Endothelial cell of umbilical vein (primary cell): Measurements from ENCODE around the gene ALDOA.

Experiments
- EZH2 ChIP-seq: IDR thresholded peaks from 2 replicates; pipeline ENCODE4 v1.6.1; 2012; ENCODE audit warnings: borderline replicate concordance, low read depth, mild to moderate bottlenecking, moderate library complexity, low read length, inconsistent platforms; ENCODE audit not compliant: severe bottlenecking
- GATA2 ChIP-seq: IDR thresholded peaks from 2 replicates; pipeline ENCODE4 v1.7.0; 2011; ENCODE audit warnings: low read depth, mild to moderate bottlenecking, moderate library complexity, mixed read lengths, low read length; ENCODE audit not compliant: insufficient read length, insufficient read depth
- JUN ChIP-seq: IDR thresholded peaks from 2 replicates; pipeline ENCODE4 v1.6.1; 2011; ENCODE audit warnings: borderline replicate concordance, low read depth; ENCODE audit not compliant: insufficient read length, insufficient read depth
- POLR2A ChIP-seq: IDR thresholded peaks from 2 replicates; pipeline ENCODE4 v1.6.1; 2012; ENCODE audit warnings: low read depth, mild to moderate bottlenecking, control low read depth, low read length
- POLR2AphosphoS5 ChIP-seq: IDR thresholded peaks from 2 replicates; pipeline ENCODE4 v1.6.1; 2012; ENCODE audit warnings: low read depth, mild to moderate bottlenecking, control low read depth, low read length, moderate library complexity; ENCODE audit not compliant: insufficient read depth
- TF ChIP-seq, protein P1 (sequence below), 2 donors: IDR thresholded peaks; 1 replicate in 1 of 2; 2 replicates in 1 of 2; pipeline ENCODE4 v1.5.1; 2011; ENCODE audit warnings: low read length in 2 of 2, mild to moderate bottlenecking in 2 of 2, moderate library complexity in 2 of 2, control low read depth in 1 of 2, inconsistent platforms in 1 of 2, low read depth in 1 of 2; ENCODE audit not compliant: insufficient read depth in 1 of 2; ENCODE audit errors: extremely low read depth in 1 of 2

DNA sequence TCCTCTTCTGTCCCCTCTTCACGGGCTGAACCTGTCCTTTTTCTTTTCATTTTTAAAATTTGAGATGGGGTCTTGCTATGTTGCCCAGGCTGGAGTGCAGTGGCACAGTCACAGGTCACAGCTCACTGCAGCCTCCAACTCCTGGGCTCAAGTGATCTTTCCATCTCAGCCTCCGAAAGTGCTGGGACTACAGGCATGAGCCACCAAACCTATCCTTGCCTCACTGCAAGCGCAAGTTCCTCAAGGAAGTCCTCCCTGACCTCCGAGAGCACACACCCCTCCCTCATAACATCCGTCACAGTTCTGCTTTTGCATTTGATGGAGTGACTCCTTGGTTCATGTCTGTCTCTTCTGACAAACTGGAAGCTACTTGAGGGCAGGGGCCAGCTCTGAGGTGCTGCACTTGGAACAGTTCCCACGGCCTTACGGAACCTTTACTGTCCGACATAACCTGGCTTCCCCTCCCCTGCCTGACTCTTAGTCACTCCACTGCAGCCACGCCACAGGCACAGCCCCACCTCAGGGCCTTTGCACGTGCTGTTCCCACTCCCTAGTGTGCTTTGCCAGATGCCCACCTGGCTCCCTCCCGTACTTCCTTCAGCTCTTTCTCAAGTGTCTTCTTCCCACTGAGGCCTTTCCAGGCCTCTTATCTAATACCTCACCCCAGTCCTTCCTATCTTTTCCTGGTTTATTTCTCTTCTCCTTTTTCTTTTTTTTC is 21.8 kb downstream of the ALDOA start:
- TF ChIP-seq, protein P1, sequence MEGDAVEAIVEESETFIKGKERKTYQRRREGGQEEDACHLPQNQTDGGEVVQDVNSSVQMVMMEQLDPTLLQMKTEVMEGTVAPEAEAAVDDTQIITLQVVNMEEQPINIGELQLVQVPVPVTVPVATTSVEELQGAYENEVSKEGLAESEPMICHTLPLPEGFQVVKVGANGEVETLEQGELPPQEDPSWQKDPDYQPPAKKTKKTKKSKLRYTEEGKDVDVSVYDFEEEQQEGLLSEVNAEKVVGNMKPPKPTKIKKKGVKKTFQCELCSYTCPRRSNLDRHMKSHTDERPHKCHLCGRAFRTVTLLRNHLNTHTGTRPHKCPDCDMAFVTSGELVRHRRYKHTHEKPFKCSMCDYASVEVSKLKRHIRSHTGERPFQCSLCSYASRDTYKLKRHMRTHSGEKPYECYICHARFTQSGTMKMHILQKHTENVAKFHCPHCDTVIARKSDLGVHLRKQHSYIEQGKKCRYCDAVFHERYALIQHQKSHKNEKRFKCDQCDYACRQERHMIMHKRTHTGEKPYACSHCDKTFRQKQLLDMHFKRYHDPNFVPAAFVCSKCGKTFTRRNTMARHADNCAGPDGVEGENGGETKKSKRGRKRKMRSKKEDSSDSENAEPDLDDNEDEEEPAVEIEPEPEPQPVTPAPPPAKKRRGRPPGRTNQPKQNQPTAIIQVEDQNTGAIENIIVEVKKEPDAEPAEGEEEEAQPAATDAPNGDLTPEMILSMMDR (IDR thresholded peaks at IDR 0.05; ENCODE audit: extremely low read depth in 1 of 2, insufficient read depth in 1 of 2, low read depth in 1 of 2, low read length in 2 of 2) = no peak
- TF ChIP-seq POLR2AphosphoS5 = no peak
- no peak for TF ChIP-seq POLR2A
- TF ChIP-seq EZH2 = no peak
- no peak for TF ChIP-seq JUN
- TF ChIP-seq GATA2 = no peak
